Activated CD8-positive, alpha-beta memory T cell treated with anti-CD3 and anti-CD28 coated beads for 4 hours (primary cell): Measurements from ENCODE around the gene MRPS25.

Source experiments
- DNase-seq, 2 donors: peaks; one replicate each; pipeline ENCODE4 v3.0.0-alpha.2; 2020; ENCODE audit warnings: low read depth in 2 of 2

Gene MRPS25

GRCh38 chr3:15064835-15065549 is at the start of gene MRPS25:
MRPS25 (minus strand) TSS chr3:15065315; CDS start chr3:15065194, 121 bp downstream.
- peak; percentile 72 to 81 for DNase-seq

- DNase-seq = no peak
Measured at GRCh38 chr3:15113884-15114283, 48.8 kb upstream of the MRPS25 start.

GRCh38 chr3:15113471-15113870 is 48.4 kb upstream of the MRPS25 start:
- no peak for DNase-seq

- DNase-seq = no peak
Measured at GRCh38 chr3:15112011-15112410, 46.9 kb upstream of the MRPS25 start.

GRCh38 chr3:15110206-15110605 is 45.1 kb upstream of the MRPS25 start:
- DNase-seq = no peak

- no peak for DNase-seq
Measured at GRCh38 chr3:15108869-15109268, 43.8 kb upstream of the MRPS25 start.

- DNase-seq = peak; percentile 39 to 42
Measured at GRCh38 chr3:15108082-15108545, 43.0 kb upstream of the MRPS25 start.

- no peak for DNase-seq
Measured at GRCh38 chr3:15107075-15107947, 42.2 kb upstream of the MRPS25 start.

GRCh38 chr3:15102836-15103235 is 37.7 kb upstream of the MRPS25 start:
- DNase-seq = no peak

GRCh38 chr3:15102256-15102655 is 37.1 kb upstream of the MRPS25 start:
- DNase-seq = no peak

GRCh38 chr3:15099364-15100098 is 34.4 kb upstream of the MRPS25 start:
- no peak for DNase-seq

- peak; percentile 90 to 93 for DNase-seq
Measured at GRCh38 chr3:15098503-15099363, 33.6 kb upstream of the MRPS25 start, which contains the start of gene RBSN. RBSN (minus strand) TSS chr3:15099148; CDS start chr3:15096120, 3,028 bp downstream.

- no peak for DNase-seq
Measured at GRCh38 chr3:15097891-15098290, 32.8 kb upstream of the MRPS25 start.

GRCh38 chr3:15096046-15096445 is 30.9 kb upstream of the MRPS25 start:
- no peak for DNase-seq

- DNase-seq = no peak
Measured at GRCh38 chr3:15094187-15094875, 29.2 kb upstream of the MRPS25 start.

- no peak for DNase-seq
Measured at GRCh38 chr3:15092686-15093085, 27.6 kb upstream of the MRPS25 start.

GRCh38 chr3:15091575-15091974 is 26.5 kb upstream of the MRPS25 start:
- no peak for DNase-seq

- no peak for DNase-seq
Measured at GRCh38 chr3:15089201-15089600, 24.1 kb upstream of the MRPS25 start.

- DNase-seq = no peak
Measured at GRCh38 chr3:15086699-15087098, 21.6 kb upstream of the MRPS25 start.

- DNase-seq = no peak
Measured at GRCh38 chr3:15086263-15086662, 21.1 kb upstream of the MRPS25 start.
